RWPE2 (cell line): ENCODE data around the gene SCUBE1.

Experiments
- ATAC-seq: fragments of 200-7000 bp; cut with Tn5 transposase; 3 replicates; pipeline ENCODE4 v1.9.1; 2021; ENCODE audit warnings: low read depth
- DNase-seq: peaks from one replicate; pipeline ENCODE4 v3.0.0-alpha.2; 2020; ENCODE audit warnings: low spot score
- H3K27ac ChIP-seq: fragments of 450-650 bp; 2 replicates; pipeline ENCODE4 v1.5.1; 2017; ENCODE audit warnings: mild to moderate bottlenecking; ENCODE audit not compliant: poor library complexity, severe bottlenecking
- H3K27me3 ChIP-seq: fragments of 250-450 bp; sonication (Bioruptor Pico); 2 replicates; pipeline ENCODE4 v1.5.1; 2021; ENCODE audit warnings: mild to moderate bottlenecking, moderate library complexity; ENCODE audit not compliant: insufficient read depth, poor library complexity, severe bottlenecking
- H3K36me3 ChIP-seq: fragments of 250-450 bp; sonication (Bioruptor Pico); 2 replicates; pipeline ENCODE4 v1.5.1; 2020; ENCODE audit warnings: low read depth, mild to moderate bottlenecking, moderate library complexity
- H3K4me1 ChIP-seq: fragments of 250-450 bp; sonication (Bioruptor Pico); 2 replicates; pipeline ENCODE4 v1.5.1; 2021; ENCODE audit warnings: mild to moderate bottlenecking, moderate library complexity; ENCODE audit not compliant: insufficient read depth, poor library complexity, severe bottlenecking
- H3K4me3 ChIP-seq: fragments of 250-450 bp; sonication (Bioruptor Pico); 2 replicates; pipeline ENCODE4 v1.5.1; 2021; ENCODE audit warnings: mild to moderate bottlenecking, moderate library complexity; ENCODE audit not compliant: severe bottlenecking
- H3K9me3 ChIP-seq: fragments of 250-450 bp; sonication (Bioruptor Pico); 2 replicates; pipeline ENCODE4 v1.5.1; 2021; ENCODE audit warnings: mild to moderate bottlenecking, moderate library complexity; ENCODE audit not compliant: severe bottlenecking
- CTCF ChIP-seq: fragments of 450-650 bp; IDR thresholded peaks from one replicate; pipeline ENCODE4 v1.5.1; 2017; ENCODE audit warnings: mild to moderate bottlenecking, moderate library complexity; ENCODE audit not compliant: poor library complexity, severe bottlenecking

SCUBE1 gene

DNA sequence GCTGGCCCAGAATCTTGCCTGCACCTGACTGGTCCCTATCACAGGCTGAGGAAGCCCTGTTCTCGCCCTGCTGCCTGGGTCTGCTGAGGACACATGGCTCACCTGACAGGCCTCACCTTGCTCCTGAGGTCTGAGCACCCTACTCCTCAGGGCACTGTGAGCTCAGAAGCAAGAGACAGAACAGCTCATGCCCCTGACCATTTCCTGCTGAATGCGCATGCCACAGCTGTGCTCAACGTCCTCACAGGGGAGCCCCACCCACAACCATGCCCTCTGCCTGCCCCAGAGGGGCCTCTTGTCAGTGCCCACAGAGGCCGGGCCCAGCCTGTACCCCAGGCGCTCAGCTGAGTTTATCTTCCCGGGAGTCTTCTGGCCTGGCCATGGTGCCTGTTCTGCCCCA is 194.6 kb downstream of the SCUBE1 start:
- no peak for DNase-seq
- Histone ChIP-seq H3K36me3 (no peaks in the 10 kb centered on the region), H3K4me3 (no peak overlapping the region), H3K27me3 (no peaks in the 10 kb centered on the region), H3K27ac (peak overlapping the region; percentile 24), H3K4me1 (peaks cover 2% of the 10 kb centered on the region), H3K9me3 (no peaks in the 10 kb centered on the region)
- TF ChIP-seq CTCF = no peak
- ATAC-seq = peak; percentile 36; the same call in 2 of the 3 replicates

GRCh38 chr22:43147821-43148220 is 195.4 kb downstream of the SCUBE1 start:
- no peaks in the 10 kb centered on the region for H3K27me3 ChIP-seq
- DNase-seq (no peak), ATAC-seq (no peak)
- no peak overlapping the region for H3K27ac ChIP-seq
- no peaks in the 10 kb centered on the region for H3K4me1 ChIP-seq
- H3K4me3 ChIP-seq = no peak overlapping the region
- no peak for TF ChIP-seq CTCF
- no peaks in the 10 kb centered on the region for H3K9me3 ChIP-seq
- H3K36me3 ChIP-seq = no peaks in the 10 kb centered on the region
